HG02642 (cell line): Measurements from ENCODE around the gene LSM7.
"Not testable (repeated sequence)": the region's sequence is repeated elsewhere in the genome, so short reads cannot be mapped to it uniquely, and the experiment has no call there.

Source experiments
- ATAC-seq: cut with Tn5 transposase; IDR thresholded peaks from one replicate; pipeline ENCODE4 v1.9.1; 2021; ENCODE audit warnings: mild to moderate bottlenecking; ENCODE audit not compliant: unreplicated experiment, poor library complexity

LSM7 gene

GRCh38 chr19:2282062-2282861, 46.1 kb downstream of the LSM7 start, which contains the start of gene PEAK3:
TSS of gene PEAK3 (minus strand) at chr19:2282175. CDS start at chr19:2280931, 1,244 bp downstream.
- ATAC-seq: no peak

- not testable (repeated sequence) for ATAC-seq
Observed at GRCh38 chr19:2281265-2282061, 46.9 kb downstream of the LSM7 start.

- no peak for ATAC-seq
Observed at GRCh38 chr19:2280633-2281264, 47.6 kb downstream of the LSM7 start.

- ATAC-seq: no peak
Observed at GRCh38 chr19:2278459-2279158, 49.8 kb downstream of the LSM7 start.

GRCh38 chr19:2277138-2277537, 51.2 kb downstream of the LSM7 start:
- ATAC-seq: no peak

GRCh38 chr19:2276429-2276986, 51.9 kb downstream of the LSM7 start:
- no peak for ATAC-seq

- no peak for ATAC-seq
Observed at GRCh38 chr19:2275588-2276428, 52.6 kb downstream of the LSM7 start.

- no peak for ATAC-seq
Observed at GRCh38 chr19:2274931-2275535, 53.4 kb downstream of the LSM7 start.

- ATAC-seq: no peak
Observed at GRCh38 chr19:2274185-2274711, 54.1 kb downstream of the LSM7 start.

- peak; percentile 31 for ATAC-seq
Observed at GRCh38 chr19:2273356-2274184, 54.8 kb downstream of the LSM7 start.
